Osteocyte (in vitro differentiated cells): ENCODE data around the gene DISC1. TPM values are rescaled to one million over a fixed set of nuclear protein-coding genes. Genes with fewer than 3 reads are reported as not detected.
"Not testable (repeated sequence)": the region's sequence is repeated elsewhere in the genome, so short reads cannot be mapped to it uniquely, and the experiment has no call there.

Experiments
- DNase-seq: peaks from one replicate; pipeline ENCODE4 v3.0.0; 2021; ENCODE audit warnings: mixed read lengths; ENCODE audit not compliant: unreplicated experiment; ENCODE audit errors: extremely low spot score
- H3K27ac Mint-ChIP-seq: one replicate; pipeline ENCODE4 v1.8.0; 2021; ENCODE audit warnings: mild to moderate bottlenecking, mixed read lengths; ENCODE audit not compliant: unreplicated experiment
- H3K27me3 Mint-ChIP-seq: one replicate; pipeline ENCODE4 v1.8.0; 2021; ENCODE audit warnings: mixed read lengths; ENCODE audit not compliant: unreplicated experiment
- H3K36me3 Mint-ChIP-seq: one replicate; pipeline ENCODE4 v1.8.0; 2021; ENCODE audit warnings: mixed read lengths; ENCODE audit not compliant: unreplicated experiment
- H3K4me1 Mint-ChIP-seq: one replicate; pipeline ENCODE4 v1.8.0; 2021; ENCODE audit warnings: mixed read lengths; ENCODE audit not compliant: unreplicated experiment
- H3K4me3 Mint-ChIP-seq: one replicate; pipeline ENCODE4 v1.8.0; 2021; ENCODE audit warnings: mild to moderate bottlenecking, moderate library complexity, mixed read lengths; ENCODE audit not compliant: unreplicated experiment
- H3K9me3 Mint-ChIP-seq: one replicate; pipeline ENCODE4 v1.8.0; 2021; ENCODE audit warnings: mixed read lengths; ENCODE audit not compliant: unreplicated experiment
- total RNA-seq: library from RNA; stranded (reverse); gene quantifications from 2 replicates; pipeline ENCODE4 v1.2.1, GENCODE V29; 2021
- TF ChIP-seq, protein P1 (sequence below): fragments of 200-600 bp; sonication (generic); IDR thresholded peaks from 2 replicates; pipeline ENCODE4 v1.5.0; 2021; ENCODE audit warnings: antibody characterized with exemption, mild to moderate bottlenecking, moderate library complexity

DISC1 gene
- total RNA-seq, 1 donor from 2014 or later = 15.6 TPM

DNA sequence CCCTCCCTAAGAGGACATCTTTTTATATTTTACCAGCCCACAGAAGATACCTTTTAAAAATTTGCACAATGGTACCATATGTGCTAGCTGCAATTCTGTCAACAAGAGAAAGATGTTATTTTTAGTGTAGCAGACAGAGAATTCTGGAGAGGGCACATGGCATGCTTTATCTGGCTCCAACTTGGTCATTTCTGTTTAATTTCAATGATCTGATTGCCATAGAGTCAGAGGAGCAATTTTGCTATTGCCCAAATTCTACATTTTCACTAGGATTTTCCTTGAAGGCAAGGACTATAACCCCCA is 17.3 kb downstream of the DISC1 start:
- peaks cover 9% of the 10 kb centered on the region for H3K36me3 Mint-ChIP-seq
- no peak for DNase-seq
- H3K9me3 Mint-ChIP-seq = no peaks in the 10 kb centered on the region
- H3K27me3 Mint-ChIP-seq = no peaks in the 10 kb centered on the region
- H3K27ac Mint-ChIP-seq = no peak overlapping the region
- TF ChIP-seq, protein P1, sequence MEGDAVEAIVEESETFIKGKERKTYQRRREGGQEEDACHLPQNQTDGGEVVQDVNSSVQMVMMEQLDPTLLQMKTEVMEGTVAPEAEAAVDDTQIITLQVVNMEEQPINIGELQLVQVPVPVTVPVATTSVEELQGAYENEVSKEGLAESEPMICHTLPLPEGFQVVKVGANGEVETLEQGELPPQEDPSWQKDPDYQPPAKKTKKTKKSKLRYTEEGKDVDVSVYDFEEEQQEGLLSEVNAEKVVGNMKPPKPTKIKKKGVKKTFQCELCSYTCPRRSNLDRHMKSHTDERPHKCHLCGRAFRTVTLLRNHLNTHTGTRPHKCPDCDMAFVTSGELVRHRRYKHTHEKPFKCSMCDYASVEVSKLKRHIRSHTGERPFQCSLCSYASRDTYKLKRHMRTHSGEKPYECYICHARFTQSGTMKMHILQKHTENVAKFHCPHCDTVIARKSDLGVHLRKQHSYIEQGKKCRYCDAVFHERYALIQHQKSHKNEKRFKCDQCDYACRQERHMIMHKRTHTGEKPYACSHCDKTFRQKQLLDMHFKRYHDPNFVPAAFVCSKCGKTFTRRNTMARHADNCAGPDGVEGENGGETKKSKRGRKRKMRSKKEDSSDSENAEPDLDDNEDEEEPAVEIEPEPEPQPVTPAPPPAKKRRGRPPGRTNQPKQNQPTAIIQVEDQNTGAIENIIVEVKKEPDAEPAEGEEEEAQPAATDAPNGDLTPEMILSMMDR = no peak
- H3K4me3 Mint-ChIP-seq = no peak overlapping the region
- H3K4me1 Mint-ChIP-seq = peaks cover 22% of the 10 kb centered on the region

GRCh38 chr1:231645634-231646033 is 19.0 kb downstream of the DISC1 start:
- H3K36me3 Mint-ChIP-seq = peaks cover 17% of the 10 kb centered on the region
- peaks cover 20% of the 10 kb centered on the region for H3K4me1 Mint-ChIP-seq
- not testable (repeated sequence) for H3K4me3 Mint-ChIP-seq, H3K27me3 Mint-ChIP-seq, H3K9me3 Mint-ChIP-seq, H3K27ac Mint-ChIP-seq, DNase-seq

GRCh38 chr1:231646165-231646564 is 19.6 kb downstream of the DISC1 start:
- H3K27me3 Mint-ChIP-seq = not testable (repeated sequence)

DNA sequence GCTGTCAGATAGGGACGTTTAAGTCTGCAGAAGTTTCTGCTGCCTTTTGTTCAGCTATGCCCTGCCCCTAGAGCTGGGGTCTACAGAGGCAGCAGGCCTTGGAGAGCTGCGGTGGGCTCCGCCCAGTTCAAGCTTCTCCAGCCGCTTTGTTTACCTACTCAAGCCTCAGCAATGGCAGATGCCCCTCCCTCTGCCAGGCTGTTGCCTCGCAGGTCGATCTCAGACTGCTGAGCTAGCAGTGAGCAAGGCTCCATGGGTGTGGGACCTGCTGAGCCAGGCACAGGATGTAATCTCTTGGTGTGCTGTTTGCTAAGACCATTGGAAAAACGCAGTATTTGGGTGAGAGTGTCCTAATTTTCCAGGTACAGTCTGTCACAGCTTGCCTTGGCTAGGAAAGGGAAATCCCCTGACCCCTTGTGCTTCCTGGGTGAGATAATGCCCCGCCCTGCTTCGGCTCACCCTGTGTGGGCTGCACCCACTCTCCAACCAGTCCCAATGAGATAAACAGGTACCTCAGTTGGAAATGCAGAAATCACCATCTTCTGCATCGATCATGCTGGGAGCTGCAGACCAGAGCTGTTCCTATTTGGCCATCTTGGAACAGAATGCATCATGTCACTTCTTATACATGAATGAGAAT is 25.2 kb downstream of the DISC1 start:
- not testable (repeated sequence) for H3K27ac Mint-ChIP-seq, H3K9me3 Mint-ChIP-seq, DNase-seq, H3K4me3 Mint-ChIP-seq, H3K27me3 Mint-ChIP-seq
- H3K36me3 Mint-ChIP-seq = peaks cover 14% of the 10 kb centered on the region
- H3K4me1 Mint-ChIP-seq = peaks cover 14% of the 10 kb centered on the region

More at GRCh38 chr1:231646165-231646564, 19.6 kb downstream of the DISC1 start:
- Mint-ChIP-seq H3K36me3 (peaks cover 19% of the 10 kb centered on the region), H3K4me1 (peaks cover 22% of the 10 kb centered on the region)
- not testable (repeated sequence) for DNase-seq, H3K4me3 Mint-ChIP-seq, H3K9me3 Mint-ChIP-seq, H3K27ac Mint-ChIP-seq

- H3K27me3 Mint-ChIP-seq = no peaks in the 10 kb centered on the region
These were observed 27.0 kb downstream of the DISC1 start for GRCh38 chr1:231653632-231654031.

GRCh38 chr1:231656741-231657140 is 30.2 kb downstream of the DISC1 start:
- Mint-ChIP-seq H3K27me3 (no peaks in the 10 kb centered on the region), H3K36me3 (peaks cover 11% of the 10 kb centered on the region), H3K4me1 (peaks cover 4% of the 10 kb centered on the region), H3K4me3 (no peak overlapping the region), H3K9me3 (peaks cover 19% of the 10 kb centered on the region), H3K27ac (no peak overlapping the region)
- no peak for DNase-seq
- TF ChIP-seq, protein P1 = no peak

More at GRCh38 chr1:231653632-231654031, 27.0 kb downstream of the DISC1 start:
- no peak for DNase-seq
- peaks cover 11% of the 10 kb centered on the region for H3K36me3 Mint-ChIP-seq
- TF ChIP-seq, protein P1 = no peak
- peaks cover 14% of the 10 kb centered on the region for H3K4me1 Mint-ChIP-seq
- H3K4me3 Mint-ChIP-seq = no peak overlapping the region
- H3K9me3 Mint-ChIP-seq = peaks cover 20% of the 10 kb centered on the region
- no peak overlapping the region for H3K27ac Mint-ChIP-seq

DNA sequence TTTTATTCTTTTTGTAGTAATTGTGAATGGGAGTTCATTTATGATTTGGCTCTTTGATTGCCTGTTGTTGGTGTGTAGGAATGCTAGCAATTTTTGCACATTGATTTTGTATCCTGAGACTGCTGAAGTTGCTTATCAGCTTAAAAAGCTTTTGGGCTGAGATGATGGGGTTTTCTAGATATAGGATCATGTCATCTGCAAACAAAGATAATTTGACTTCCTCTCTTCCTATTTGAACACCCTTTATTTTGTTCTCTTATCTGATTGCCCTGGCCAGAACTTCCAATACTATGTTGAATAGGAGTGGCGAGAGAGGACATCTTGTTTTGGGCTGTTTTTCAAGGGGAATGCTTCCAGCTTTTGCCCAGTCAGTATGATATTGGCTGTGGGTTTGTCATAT is 31.6 kb downstream of the DISC1 start:
- peaks cover 26% of the 10 kb centered on the region for H3K9me3 Mint-ChIP-seq
- DNase-seq, H3K27ac Mint-ChIP-seq, H3K4me3 Mint-ChIP-seq, H3K4me1 Mint-ChIP-seq, H3K27me3 Mint-ChIP-seq: not testable (repeated sequence)
- peaks cover 13% of the 10 kb centered on the region for H3K36me3 Mint-ChIP-seq
